ENCODE results near the gene TRPM3. TPM values are rescaled to one million over a fixed set of nuclear protein-coding genes. Genes with fewer than 3 reads are reported as not detected.
A peak's percentile ranks its signal among the peaks of the same experiment; 100 is the strongest.
"Not testable (repeated sequence)": the region's sequence is repeated elsewhere in the genome, so short reads cannot be mapped to it uniquely, and the experiment has no call there.

TRPM3 gene
- total RNA-seq, 4 donors from 2014 or later, result 0.07 to 0.66 TPM; not detected in 2

DNA sequence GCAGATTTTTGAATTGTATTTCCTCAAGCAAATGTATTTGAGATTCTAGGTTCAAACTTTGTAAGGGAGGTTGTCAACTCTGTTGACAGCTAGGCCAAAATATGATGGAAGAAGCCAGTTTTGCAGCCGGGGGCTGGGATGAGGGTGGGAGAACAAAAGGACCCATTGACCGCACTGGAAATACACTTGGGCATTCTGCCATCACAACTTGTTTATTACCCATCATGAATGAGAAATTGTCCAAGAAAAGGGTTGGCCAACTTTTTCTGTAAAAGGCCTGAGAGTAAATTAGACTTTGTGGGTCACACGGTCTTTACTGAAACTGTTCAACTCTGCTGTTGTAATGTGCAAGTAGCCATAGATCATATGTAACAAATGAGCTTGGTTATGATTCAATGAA lies 485.6 kb downstream of the TRPM3 start:
- TF ChIP-seq, protein P1, sequence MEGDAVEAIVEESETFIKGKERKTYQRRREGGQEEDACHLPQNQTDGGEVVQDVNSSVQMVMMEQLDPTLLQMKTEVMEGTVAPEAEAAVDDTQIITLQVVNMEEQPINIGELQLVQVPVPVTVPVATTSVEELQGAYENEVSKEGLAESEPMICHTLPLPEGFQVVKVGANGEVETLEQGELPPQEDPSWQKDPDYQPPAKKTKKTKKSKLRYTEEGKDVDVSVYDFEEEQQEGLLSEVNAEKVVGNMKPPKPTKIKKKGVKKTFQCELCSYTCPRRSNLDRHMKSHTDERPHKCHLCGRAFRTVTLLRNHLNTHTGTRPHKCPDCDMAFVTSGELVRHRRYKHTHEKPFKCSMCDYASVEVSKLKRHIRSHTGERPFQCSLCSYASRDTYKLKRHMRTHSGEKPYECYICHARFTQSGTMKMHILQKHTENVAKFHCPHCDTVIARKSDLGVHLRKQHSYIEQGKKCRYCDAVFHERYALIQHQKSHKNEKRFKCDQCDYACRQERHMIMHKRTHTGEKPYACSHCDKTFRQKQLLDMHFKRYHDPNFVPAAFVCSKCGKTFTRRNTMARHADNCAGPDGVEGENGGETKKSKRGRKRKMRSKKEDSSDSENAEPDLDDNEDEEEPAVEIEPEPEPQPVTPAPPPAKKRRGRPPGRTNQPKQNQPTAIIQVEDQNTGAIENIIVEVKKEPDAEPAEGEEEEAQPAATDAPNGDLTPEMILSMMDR (IDR thresholded peaks at IDR 0.05 in 4 of 5, conservative IDR thresholded peaks at IDR 0.05 in 1 of 5), result no peak
- no peak for TF ChIP-seq POLR2A (IDR thresholded peaks at IDR 0.05)
- intact Hi-C loops (cut with DNase I; ENCODE audit: low total_unique reads), result no loop called here
- no peak overlapping the region for H3K27ac ChIP-seq
- in situ Hi-C loops (cut with MboI; ENCODE audit: low sequenced_read_pairs in 4 of 4), result loop anchor here in 1 of 4 donors (25.0 kb wide), 1 partner anchor 627 kb away; no protein-coding TSS in a partner anchor
- no peaks in the 10 kb centered on the region for H3K27me3 ChIP-seq
- no peaks in the 10 kb centered on the region for H3K36me3 ChIP-seq
- H3K4me1 ChIP-seq, result no peaks in the 10 kb centered on the region
- ATAC-seq, result no peak
- DNase-seq, result no peak
- H3K4me3 ChIP-seq, result no peak overlapping the region
- no peaks in the 10 kb centered on the region for H3K9me3 ChIP-seq

DNA sequence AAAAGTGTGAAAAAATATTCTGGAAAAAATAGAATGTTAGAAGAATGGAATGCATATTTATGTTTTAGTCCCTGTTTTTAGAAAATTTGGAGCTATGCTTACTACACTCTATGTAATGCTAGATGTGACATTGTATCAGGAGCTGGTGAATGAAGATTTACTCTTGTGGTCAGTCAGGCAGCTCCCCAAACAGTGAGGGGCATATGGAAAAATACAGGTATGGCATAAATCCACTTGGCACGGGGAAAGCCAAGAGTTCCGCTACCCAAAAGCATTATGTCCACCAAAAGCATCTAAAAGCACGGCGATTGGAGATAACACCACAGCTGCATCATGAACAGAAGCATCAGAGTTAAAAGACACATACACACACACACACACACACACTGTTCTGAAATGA lies 486.7 kb downstream of the TRPM3 start:
- in situ Hi-C loops (cut with MboI; ENCODE audit: low sequenced_read_pairs in 4 of 4) (loop anchor here in 1 of 4 donors (25.0 kb wide), 1 partner anchor 628 kb away; no protein-coding TSS in a partner anchor), intact Hi-C loops (cut with DNase I; ENCODE audit: low total_unique reads) (no loop called here)
- TF ChIP-seq, protein P1 (IDR thresholded peaks at IDR 0.05 in 4 of 5, conservative IDR thresholded peaks at IDR 0.05 in 1 of 5), result no peak
- TF ChIP-seq POLR2A (IDR thresholded peaks at IDR 0.05), result no peak
- ATAC-seq, result no peak
- no peak overlapping the region for H3K27ac ChIP-seq
- H3K9me3 ChIP-seq, result no peaks in the 10 kb centered on the region
- no peaks in the 10 kb centered on the region for H3K27me3 ChIP-seq
- no peak overlapping the region for H3K4me3 ChIP-seq
- DNase-seq, result no peak
- no peaks in the 10 kb centered on the region for H3K4me1 ChIP-seq
- no peaks in the 10 kb centered on the region for H3K36me3 ChIP-seq

DNA sequence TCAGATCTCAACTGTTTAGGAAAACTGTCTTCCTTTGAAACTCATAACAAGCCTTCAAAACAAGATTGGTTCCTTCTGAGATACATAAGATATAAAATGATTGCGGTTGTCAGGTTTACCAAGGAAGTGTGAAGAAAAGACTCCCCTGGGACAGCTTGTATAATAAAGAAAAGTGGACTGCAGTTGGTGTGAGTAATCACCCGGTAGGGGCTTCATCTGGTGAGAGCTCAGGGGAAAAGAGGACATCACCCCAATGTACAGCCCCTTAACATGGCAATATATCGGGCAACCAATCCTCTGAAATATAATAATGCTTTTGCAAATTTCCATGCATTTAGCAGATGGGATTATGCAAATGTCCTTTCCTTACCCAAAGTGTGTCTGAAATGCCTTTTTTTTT lies 490.4 kb downstream of the TRPM3 start:
- Histone ChIP-seq H3K36me3 (no peaks in the 10 kb centered on the region), H3K9me3 (no peaks in the 10 kb centered on the region), H3K4me1 (no peaks in the 10 kb centered on the region), H3K4me3 (no peak overlapping the region), H3K27me3 (no peaks in the 10 kb centered on the region), H3K27ac (no peak overlapping the region)
- no peak for ATAC-seq
- DNase-seq, result no peak
- intact Hi-C loops (cut with DNase I; ENCODE audit: low total_unique reads), result no loop called here
- TF ChIP-seq POLR2A (IDR thresholded peaks at IDR 0.05), result no peak
- TF ChIP-seq, protein P1 (IDR thresholded peaks at IDR 0.05 in 4 of 5, conservative IDR thresholded peaks at IDR 0.05 in 1 of 5), result no peak
- in situ Hi-C loops (cut with MboI; ENCODE audit: low sequenced_read_pairs in 4 of 4), result loop anchor here in 1 of 4 donors (25.0 kb wide), 1 partner anchor 631 kb away; no protein-coding TSS in a partner anchor

DNA sequence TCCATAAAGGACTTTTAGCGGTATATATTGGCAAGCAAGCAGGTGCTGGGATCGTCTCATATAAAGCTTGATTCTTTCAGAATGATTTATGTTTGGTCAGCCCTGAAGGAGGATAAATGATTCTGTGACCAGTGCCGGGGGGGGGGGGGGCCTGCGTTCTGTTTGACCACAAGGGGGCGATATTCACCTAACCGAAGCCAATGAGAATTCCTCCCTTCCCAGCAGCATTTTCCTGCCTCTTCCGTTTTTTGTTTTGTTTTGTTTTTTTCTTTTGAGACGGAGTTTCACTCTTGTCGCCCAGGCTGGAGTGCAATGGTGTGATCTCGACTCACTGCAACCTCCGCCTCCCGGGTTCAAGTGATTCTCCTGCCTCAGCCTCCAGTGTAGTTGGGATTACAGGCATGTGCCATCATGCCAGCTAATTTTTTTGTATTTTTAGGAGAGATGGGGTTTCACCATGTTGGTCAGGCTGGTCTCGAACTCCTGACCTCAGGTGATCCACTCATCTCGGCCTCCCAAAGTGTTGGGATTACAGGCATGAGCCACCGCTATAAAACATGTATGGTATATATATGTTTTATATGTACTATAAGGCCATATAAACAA lies 492.2 kb downstream of the TRPM3 start:
- in situ Hi-C loops (cut with MboI; ENCODE audit: low sequenced_read_pairs in 4 of 4), result loop anchor here in 1 of 4 donors (25.0 kb wide), 1 partner anchor 633 kb away; no protein-coding TSS in a partner anchor
- intact Hi-C loops (cut with DNase I; ENCODE audit: low total_unique reads); H3K27me3 ChIP-seq; ATAC-seq; H3K4me1 ChIP-seq; H3K36me3 ChIP-seq; H3K9me3 ChIP-seq; H3K4me3 ChIP-seq; DNase-seq; H3K27ac ChIP-seq: not testable (repeated sequence)
- TF ChIP-seq, protein P1 (IDR thresholded peaks at IDR 0.05 in 4 of 5, conservative IDR thresholded peaks at IDR 0.05 in 1 of 5), result peak in 1 of 5 experiments; percentile 16

Measured in gastrocnemius medialis (tissue), 4 donors.